GM23338 (cell line): Measurements from ENCODE around the gene MGAT5. TPM values are rescaled to one million over a fixed set of nuclear protein-coding genes. Genes with fewer than 3 reads are reported as not detected.

Experiments
- ATAC-seq: fragments of 200-7000 bp; cut with Tn5 transposase; 3 replicates; pipeline ENCODE4 v1.9.1; 2020
- DNase-seq: peaks from one replicate; pipeline ENCODE4 v3.0.0-alpha.2; 2015; ENCODE audit warnings: low spot score
- H2AFZ ChIP-seq: fragments of 200-600 bp; sonication (generic); 2 replicates; pipeline ENCODE4 v1.8.0; 2016; ENCODE audit warnings: antibody characterized with exemption, mild to moderate bottlenecking, moderate library complexity
- H3F3A ChIP-seq: fragments of 200-600 bp; sonication (generic); replicated peaks from 2 replicates; pipeline ENCODE4 v1.8.0; 2017; ENCODE audit warnings: antibody characterized with exemption, mixed run types, low read depth
- H3K27ac ChIP-seq: fragments of 200-600 bp; sonication (generic); 2 replicates; pipeline ENCODE4 v1.6.1; 2016; ENCODE audit warnings: low read depth
- H3K27me3 ChIP-seq: fragments of 200-600 bp; sonication (generic); 2 replicates; pipeline ENCODE4 v1.8.0; 2016; ENCODE audit warnings: mild to moderate bottlenecking, mixed run types, moderate library complexity; ENCODE audit not compliant: insufficient read depth
- H3K36me3 ChIP-seq: fragments of 200-600 bp; sonication (generic); 2 replicates; pipeline ENCODE4 v1.8.0; 2016; ENCODE audit warnings: mild to moderate bottlenecking; ENCODE audit not compliant: insufficient read depth
- H3K4me1 ChIP-seq: fragments of 200-600 bp; sonication (generic); 2 replicates; pipeline ENCODE4 v1.8.0; 2016; ENCODE audit warnings: mild to moderate bottlenecking, moderate library complexity; ENCODE audit not compliant: insufficient read depth
- H3K4me2 ChIP-seq: fragments of 200-600 bp; sonication (generic); 2 replicates; pipeline ENCODE4 v1.7.1; 2017; ENCODE audit warnings: mixed run types
- H3K4me3 ChIP-seq: fragments of 200-600 bp; sonication (generic); 2 replicates; pipeline ENCODE4 v1.6.1; 2016; ENCODE audit warnings: mixed run types
- H3K79me2 ChIP-seq: fragments of 200-600 bp; sonication (generic); replicated peaks from 2 replicates; pipeline ENCODE4 v1.8.0; 2017; ENCODE audit warnings: mild to moderate bottlenecking; ENCODE audit not compliant: insufficient read depth
- H3K9me2 ChIP-seq: fragments of 200-600 bp; sonication (generic); 2 replicates; pipeline ENCODE4 v1.8.0; 2017; ENCODE audit not compliant: insufficient read depth
- H4K20me1 ChIP-seq: fragments of 200-600 bp; sonication (generic); replicated peaks from 2 replicates; pipeline ENCODE4 v1.8.0; 2017; ENCODE audit warnings: mild to moderate bottlenecking; ENCODE audit not compliant: insufficient read depth
- H3K27ac Mint-ChIP-seq: 2 replicates; pipeline ENCODE4 v1.8.0; 2020; ENCODE audit warnings: inconsistent platforms, mild to moderate bottlenecking, moderate library complexity, mixed read lengths
- H3K27me3 Mint-ChIP-seq: 3 replicates; pipeline ENCODE4 v1.8.0; 2022; ENCODE audit warnings: low read depth, mild to moderate bottlenecking, moderate library complexity, mixed read lengths, inconsistent platforms; ENCODE audit not compliant: insufficient read depth, poor library complexity
- H3K36me3 Mint-ChIP-seq: 3 replicates; pipeline ENCODE4 v1.8.0; 2021; ENCODE audit warnings: low read depth, mild to moderate bottlenecking, inconsistent platforms, moderate library complexity, mixed read lengths
- H3K4me1 Mint-ChIP-seq: 3 replicates; pipeline ENCODE4 v1.8.0; 2020; ENCODE audit warnings: mild to moderate bottlenecking, inconsistent platforms, mixed read lengths
- H3K4me3 Mint-ChIP-seq: 3 replicates; pipeline ENCODE4 v1.8.0; 2021; ENCODE audit warnings: moderate library complexity, mild to moderate bottlenecking, inconsistent platforms, mixed read lengths
- H3K9me3 Mint-ChIP-seq: 3 replicates; pipeline ENCODE4 v1.8.0; 2020; ENCODE audit warnings: moderate library complexity, mild to moderate bottlenecking, inconsistent platforms, mixed read lengths
- CREB1 ChIP-seq: fragments of 250-450 bp; sonication (Bioruptor Pico); IDR thresholded peaks from 2 replicates; pipeline ENCODE4 v1.5.0; 2020; ENCODE audit warnings: low read depth, mild to moderate bottlenecking, moderate library complexity
- ETS1 ChIP-seq: IDR thresholded peaks from 2 replicates; pipeline ENCODE4 v1.6.1; 2016; ENCODE audit warnings: antibody characterized with exemption
- EZH2phosphoT487 ChIP-seq: fragments of 200-600 bp; sonication (generic); IDR thresholded peaks from one replicate; pipeline ENCODE4 v1.8.1; 2018; ENCODE audit warnings: antibody characterized with exemption; ENCODE audit not compliant: unreplicated experiment
- NANOG ChIP-seq: IDR thresholded peaks from 2 replicates; pipeline ENCODE4 v1.6.1; 2016; ENCODE audit warnings: antibody characterized with exemption, borderline replicate concordance
- POLR2AphosphoS5 ChIP-seq: IDR thresholded peaks from 2 replicates; pipeline ENCODE4 v1.6.1; 2016; ENCODE audit warnings: antibody characterized with exemption, low read depth
- STAT1 ChIP-seq: IDR thresholded peaks from one replicate; pipeline ENCODE4 v1.6.1; 2016; ENCODE audit warnings: antibody characterized with exemption; ENCODE audit not compliant: unreplicated experiment
- ZNF114 ChIP-seq: fragments of 250-450 bp; sonication (Bioruptor Pico); IDR thresholded peaks from 2 replicates; pipeline ENCODE4 v1.5.0; 2020; ENCODE audit warnings: mild to moderate bottlenecking, moderate library complexity
- ZNF331 ChIP-seq: fragments of 250-450 bp; sonication (Bioruptor Pico); IDR thresholded peaks from 2 replicates; pipeline ENCODE4 v1.5.0; 2020; ENCODE audit warnings: low read depth, mild to moderate bottlenecking, moderate library complexity
- polyA plus RNA-seq: library from polyadenylated mRNA; unstranded; fragments of >200 nt; fragmentation: Nextera tagmentation; extraction: Ambion mirVana; gene quantifications from 2 replicates; pipeline ENCODE4 v1.2.1, GENCODE V29; 2016
- total RNA-seq: library from RNA; depleted of rRNA; stranded (reverse); fragments of >200 nt; shearing (Covaris generic); gene quantifications from 2 replicates; pipeline ENCODE4 v1.2.3, GENCODE V29; 2014
- TF ChIP-seq, protein P1 (sequence below), 2 experiments: fragments of 200-600 bp in 1 of 2; sonication (generic) in 1 of 2; conservative IDR thresholded peaks; 2 replicates each; pipeline versions ENCODE4 v1.5.1 to v1.6.1; 2016 to 2017; ENCODE audit warnings: antibody characterized with exemption in 2 of 2, low read depth in 2 of 2, mild to moderate bottlenecking in 2 of 2, moderate library complexity in 1 of 2

The MGAT5 gene
- total and polyA plus RNA-seq, 2 experiments from 2014 or later, result 4.6 to 27.6 TPM

GRCh38 chr2:134420920-134421319 lies 167.0 kb downstream of the MGAT5 start (continued):
- TF ChIP-seq, protein P1, sequence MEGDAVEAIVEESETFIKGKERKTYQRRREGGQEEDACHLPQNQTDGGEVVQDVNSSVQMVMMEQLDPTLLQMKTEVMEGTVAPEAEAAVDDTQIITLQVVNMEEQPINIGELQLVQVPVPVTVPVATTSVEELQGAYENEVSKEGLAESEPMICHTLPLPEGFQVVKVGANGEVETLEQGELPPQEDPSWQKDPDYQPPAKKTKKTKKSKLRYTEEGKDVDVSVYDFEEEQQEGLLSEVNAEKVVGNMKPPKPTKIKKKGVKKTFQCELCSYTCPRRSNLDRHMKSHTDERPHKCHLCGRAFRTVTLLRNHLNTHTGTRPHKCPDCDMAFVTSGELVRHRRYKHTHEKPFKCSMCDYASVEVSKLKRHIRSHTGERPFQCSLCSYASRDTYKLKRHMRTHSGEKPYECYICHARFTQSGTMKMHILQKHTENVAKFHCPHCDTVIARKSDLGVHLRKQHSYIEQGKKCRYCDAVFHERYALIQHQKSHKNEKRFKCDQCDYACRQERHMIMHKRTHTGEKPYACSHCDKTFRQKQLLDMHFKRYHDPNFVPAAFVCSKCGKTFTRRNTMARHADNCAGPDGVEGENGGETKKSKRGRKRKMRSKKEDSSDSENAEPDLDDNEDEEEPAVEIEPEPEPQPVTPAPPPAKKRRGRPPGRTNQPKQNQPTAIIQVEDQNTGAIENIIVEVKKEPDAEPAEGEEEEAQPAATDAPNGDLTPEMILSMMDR (conservative IDR thresholded peaks at IDR 0.05; ENCODE audit: low read depth in 2 of 2), result no peak
- TF ChIP-seq ETS1 (no peak), CREB1 (no peak)

- Mint-ChIP-seq H3K27ac (no peak overlapping the region), H3K4me3 (no peak overlapping the region), H3K9me3 (no peaks in the 10 kb centered on the region), H3K4me1 (peaks cover 14% of the 10 kb centered on the region), H3K27me3 (peaks cover 2% of the 10 kb centered on the region), H3K36me3 (no peaks in the 10 kb centered on the region)
- TF ChIP-seq STAT1 (no peak), ZNF114 (no peak), EZH2phosphoT487 (no peak), POLR2AphosphoS5 (no peak)
- Histone ChIP-seq H4K20me1 (0 out of 2 replicates have a peak, but pooled peaks cover 3% of the 10 kb centered on the region), H3F3A (no peaks in the 10 kb centered on the region), H3K27ac (no peak overlapping the region), H3K36me3 (no peaks in the 10 kb centered on the region), H3K4me2 (no peak overlapping the region), H3K27me3 (no peaks in the 10 kb centered on the region), H3K4me1 (no peaks in the 10 kb centered on the region), H3K4me3 (no peak overlapping the region), H2AFZ (no peak overlapping the region), H3K79me2 (no peaks in the 10 kb centered on the region), H3K9me2 (no peaks in the 10 kb centered on the region)
- no peak for ATAC-seq
- DNase-seq, result no peak
These were observed 167.9 kb downstream of the MGAT5 start for GRCh38 chr2:134421556-134422328.

DNA sequence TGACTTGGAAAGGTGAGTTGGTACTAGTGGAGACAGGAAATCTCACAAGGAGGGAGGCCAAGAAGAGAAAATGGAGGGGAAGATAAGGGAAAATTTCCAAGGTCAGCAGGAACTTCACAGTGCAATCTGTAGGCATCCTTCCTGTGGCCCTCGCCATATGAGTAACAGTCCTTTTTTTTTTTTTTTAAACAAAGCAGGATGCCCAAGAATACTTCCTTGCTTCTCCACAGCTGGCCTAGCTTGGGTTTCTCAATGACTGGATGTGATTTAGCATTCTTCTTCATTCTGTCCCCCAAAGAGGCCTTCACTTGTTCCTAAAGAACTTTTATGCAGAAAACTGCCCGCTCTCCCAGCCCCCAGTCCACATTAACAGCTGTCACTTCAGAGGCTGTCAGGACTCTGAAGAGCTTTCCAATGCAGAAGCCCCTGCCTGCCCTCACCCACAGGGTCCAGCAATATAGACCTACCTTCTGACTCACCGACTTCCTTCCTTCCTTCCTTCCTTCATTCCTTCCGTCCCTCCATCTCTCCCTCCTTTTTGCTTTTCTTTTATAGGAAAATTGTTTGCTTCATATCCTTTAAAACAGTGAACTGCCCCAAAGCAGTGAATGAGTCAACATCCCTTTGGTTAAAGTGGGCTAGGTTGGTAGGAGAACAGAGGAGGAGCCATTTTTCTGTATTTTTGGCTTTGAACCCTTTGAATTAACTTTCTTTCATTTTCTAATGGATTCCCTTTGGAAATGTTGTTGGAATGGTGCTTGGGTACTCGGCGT lies 172.0 kb downstream of the MGAT5 start:
- H3K9me3 Mint-ChIP-seq, result no peaks in the 10 kb centered on the region
- H3F3A ChIP-seq, result no peaks in the 10 kb centered on the region
- H3K36me3 Mint-ChIP-seq, result peaks cover 4% of the 10 kb centered on the region; the same call in 2 of the 3 replicates
- no peak overlapping the region for H3K27ac ChIP-seq
- DNase-seq (no peak), ATAC-seq (no peak)
- H3K4me1 Mint-ChIP-seq, result peaks cover 3% of the 10 kb centered on the region
- no peak overlapping the region for H3K27ac Mint-ChIP-seq
- no peaks in the 10 kb centered on the region for H3K9me2 ChIP-seq
- no peaks in the 10 kb centered on the region for H3K36me3 ChIP-seq
- no peak overlapping the region for H3K4me2 ChIP-seq
- H3K27me3 Mint-ChIP-seq, result peaks cover 14% of the 10 kb centered on the region
- no peak overlapping the region for H3K4me3 Mint-ChIP-seq
- H4K20me1 ChIP-seq, result peaks cover 3% of the 10 kb centered on the region; the same call in 1 of the 2 replicates
- no peak overlapping the region for H2AFZ ChIP-seq
- no peak overlapping the region for H3K4me3 ChIP-seq
- no peaks in the 10 kb centered on the region for H3K4me1 ChIP-seq
- no peaks in the 10 kb centered on the region for H3K79me2 ChIP-seq
- H3K27me3 ChIP-seq, result peaks cover 13% of the 10 kb centered on the region
- TF ChIP-seq ETS1 (no peak), ZNF331 (CRISPR knock-in tag) (no peak), ZNF114 (no peak), NANOG (no peak)
